ENCODE measurements around the gene TACC2.

The TACC2 gene

GRCh38 chr10:122113945-122114747 is 125.2 kb downstream of the TACC2 start:
- TF ChIP-seq, protein P1, sequence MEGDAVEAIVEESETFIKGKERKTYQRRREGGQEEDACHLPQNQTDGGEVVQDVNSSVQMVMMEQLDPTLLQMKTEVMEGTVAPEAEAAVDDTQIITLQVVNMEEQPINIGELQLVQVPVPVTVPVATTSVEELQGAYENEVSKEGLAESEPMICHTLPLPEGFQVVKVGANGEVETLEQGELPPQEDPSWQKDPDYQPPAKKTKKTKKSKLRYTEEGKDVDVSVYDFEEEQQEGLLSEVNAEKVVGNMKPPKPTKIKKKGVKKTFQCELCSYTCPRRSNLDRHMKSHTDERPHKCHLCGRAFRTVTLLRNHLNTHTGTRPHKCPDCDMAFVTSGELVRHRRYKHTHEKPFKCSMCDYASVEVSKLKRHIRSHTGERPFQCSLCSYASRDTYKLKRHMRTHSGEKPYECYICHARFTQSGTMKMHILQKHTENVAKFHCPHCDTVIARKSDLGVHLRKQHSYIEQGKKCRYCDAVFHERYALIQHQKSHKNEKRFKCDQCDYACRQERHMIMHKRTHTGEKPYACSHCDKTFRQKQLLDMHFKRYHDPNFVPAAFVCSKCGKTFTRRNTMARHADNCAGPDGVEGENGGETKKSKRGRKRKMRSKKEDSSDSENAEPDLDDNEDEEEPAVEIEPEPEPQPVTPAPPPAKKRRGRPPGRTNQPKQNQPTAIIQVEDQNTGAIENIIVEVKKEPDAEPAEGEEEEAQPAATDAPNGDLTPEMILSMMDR (IDR thresholded peaks at IDR 0.05; ENCODE audit: insufficient read depth, low read depth, low read length, missing control alignments): no peak

DNA sequence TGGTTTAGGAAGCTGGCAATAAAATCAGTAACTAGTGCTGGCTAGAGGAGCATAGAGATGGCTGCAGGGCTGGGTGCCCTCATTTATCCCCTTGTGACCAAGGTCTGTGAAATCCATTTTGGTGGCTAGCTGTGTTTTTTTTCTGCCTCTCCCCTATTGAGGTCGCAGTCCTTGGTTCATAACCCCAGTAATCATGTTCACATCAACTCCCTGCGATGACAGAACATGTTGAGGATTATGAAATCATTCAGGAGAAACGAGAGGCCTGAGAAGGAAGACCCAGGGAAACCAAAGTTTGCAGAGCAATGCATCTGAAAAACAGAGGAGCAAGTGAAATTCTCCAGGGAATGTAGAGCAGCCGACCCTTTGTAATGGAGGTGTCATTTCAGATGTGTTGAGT is 126.9 kb downstream of the TACC2 start:
- DNase-seq (ENCODE audit: low read depth): no peak
- TF ChIP-seq, protein P1 (IDR thresholded peaks at IDR 0.05; ENCODE audit: insufficient read depth, low read depth, low read length, missing control alignments): no peak
- H3K4me3 ChIP-seq (ENCODE audit: low read depth, low read length): no peak overlapping the region

More at GRCh38 chr10:122113945-122114747, 125.2 kb downstream of the TACC2 start:
- DNase-seq (ENCODE audit: low read depth): no peak
- H3K4me3 ChIP-seq (ENCODE audit: low read depth, low read length): no peak overlapping the region

DNA sequence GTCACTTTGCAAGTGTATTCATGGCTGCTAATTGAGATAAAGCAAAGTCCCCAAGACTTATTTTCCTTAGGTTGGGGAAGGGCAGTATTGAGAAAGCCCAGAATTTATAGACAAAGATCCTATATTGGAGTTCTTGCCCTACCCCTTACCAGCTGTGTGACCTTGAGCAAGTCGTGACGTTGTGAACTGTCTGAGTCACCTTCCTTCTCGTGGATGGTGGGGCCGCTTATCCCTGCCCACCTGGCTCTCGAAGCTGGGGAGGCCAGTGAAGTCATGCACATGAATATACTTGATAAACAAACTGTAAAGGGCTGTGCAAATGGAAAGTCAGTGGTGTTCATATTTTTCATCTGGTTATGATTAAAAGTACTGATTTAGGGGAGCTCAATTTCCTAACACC is 127.4 kb downstream of the TACC2 start:
- no peak for DNase-seq (ENCODE audit: low read depth)
- H3K4me3 ChIP-seq (ENCODE audit: low read depth, low read length): no peak overlapping the region
- TF ChIP-seq, protein P1 (IDR thresholded peaks at IDR 0.05; ENCODE audit: insufficient read depth, low read depth, low read length, missing control alignments): no peak

DNA sequence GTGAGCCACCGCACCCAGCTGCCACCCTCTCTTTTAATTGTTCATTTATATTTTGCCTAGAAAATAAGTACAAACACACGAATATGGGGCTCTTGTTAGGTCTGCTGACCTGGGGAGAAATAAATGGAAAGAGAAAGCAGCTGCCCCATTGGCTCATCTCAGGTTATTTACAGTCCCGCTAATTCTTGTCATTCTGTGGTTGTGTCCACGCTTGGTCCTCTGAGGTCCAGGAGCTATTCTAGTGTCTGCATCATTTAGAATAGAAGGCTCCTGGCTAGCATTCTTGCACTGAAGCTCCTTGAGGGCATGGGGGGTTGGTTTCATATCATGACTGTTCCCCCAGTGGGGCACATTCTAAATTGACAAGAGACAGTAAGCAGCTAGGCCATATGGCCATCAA is 128.5 kb downstream of the TACC2 start:
- TF ChIP-seq, protein P1 (IDR thresholded peaks at IDR 0.05; ENCODE audit: insufficient read depth, low read depth, low read length, missing control alignments): no peak
- no peak overlapping the region for H3K4me3 ChIP-seq (ENCODE audit: low read depth, low read length)
- DNase-seq (ENCODE audit: low read depth): no peak

DNA sequence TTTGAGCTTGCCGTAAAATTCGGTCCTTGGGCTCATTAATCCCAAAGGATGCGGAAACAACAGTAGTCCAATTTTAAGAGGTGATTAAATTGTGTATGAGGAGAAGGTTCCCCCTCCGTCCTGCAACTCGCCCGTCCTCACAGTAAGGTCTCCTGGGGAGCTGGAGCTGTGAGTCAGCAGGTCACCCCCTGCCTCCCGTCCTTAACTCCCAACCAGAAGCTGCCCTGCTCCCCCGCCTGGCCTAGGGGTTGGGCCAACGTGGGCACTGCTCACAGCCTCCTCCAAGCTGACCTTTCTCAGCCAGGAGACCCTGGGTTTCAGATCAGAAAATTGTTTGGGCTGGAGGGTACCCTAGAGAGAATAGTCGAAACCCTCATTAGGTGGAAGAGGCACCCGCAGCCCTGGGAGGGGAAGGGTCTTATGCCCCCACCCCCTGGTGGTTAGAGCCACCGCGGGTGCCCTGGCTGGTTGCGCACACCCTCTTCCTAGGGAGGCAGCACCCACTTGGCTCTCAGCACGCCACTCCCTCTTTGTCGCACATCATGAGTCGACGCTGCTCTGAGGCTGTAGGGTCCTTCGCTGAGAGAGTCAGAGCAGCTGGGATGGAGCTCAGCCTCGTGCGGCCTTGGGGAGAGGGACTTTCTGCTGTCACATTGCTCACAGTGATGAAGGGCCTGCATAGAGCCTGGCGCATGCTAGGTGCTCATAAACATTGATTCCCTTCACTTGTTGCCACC is 131.2 kb downstream of the TACC2 start:
- no peak for DNase-seq (ENCODE audit: low read depth)

DNA sequence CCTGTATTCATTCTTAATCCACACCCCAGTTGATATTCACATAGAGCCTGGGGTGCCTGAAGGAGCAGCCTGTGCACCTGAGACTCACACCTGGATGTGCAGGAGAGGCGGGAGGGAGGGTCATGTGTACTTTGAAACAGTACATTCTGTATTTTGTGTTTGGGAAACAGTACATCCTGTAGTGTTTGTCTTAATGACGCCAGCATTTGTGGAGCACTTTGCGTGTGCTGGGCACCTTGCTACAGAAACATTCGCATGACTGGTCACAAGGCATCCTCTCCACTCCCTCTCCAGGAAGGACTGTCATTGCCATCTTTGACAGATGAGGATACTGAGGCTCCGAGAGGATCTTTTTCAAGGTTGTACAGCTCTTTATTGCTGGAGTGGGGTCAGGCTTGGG is 132.1 kb downstream of the TACC2 start:
- TF ChIP-seq, protein P1 (IDR thresholded peaks at IDR 0.05; ENCODE audit: insufficient read depth, low read depth, low read length, missing control alignments): no peak
- H3K4me3 ChIP-seq (ENCODE audit: low read depth, low read length): no peak overlapping the region
- DNase-seq (ENCODE audit: low read depth): no peak

More for the DNA sequence above, 131.2 kb downstream of the TACC2 start:
- no peak overlapping the region for H3K4me3 ChIP-seq (ENCODE audit: low read depth, low read length)
- TF ChIP-seq, protein P1 (IDR thresholded peaks at IDR 0.05; ENCODE audit: insufficient read depth, low read depth, low read length, missing control alignments): no peak

Data from GM12865 (cell line).